Measurements from ENCODE around the gene RBP7.

GRCh38 chr1:10054465-10054864 is 57.4 kb downstream of the RBP7 start:
- no peak for TF ChIP-seq FOXA1 (IDR thresholded peaks at IDR 0.05)
- no peak for TF ChIP-seq TARDBP (IDR thresholded peaks at IDR 0.05)
- no peak for TF ChIP-seq BHLHE40 (IDR thresholded peaks at IDR 0.05; ENCODE audit: borderline replicate concordance)
